HG03565 (cell line): ENCODE measurements around the gene FHOD3.
"Not testable (repeated sequence)": the region's sequence is repeated elsewhere in the genome, so short reads cannot be mapped to it uniquely, and the experiment has no call there.

Source experiments
- ATAC-seq: cut with Tn5 transposase; IDR thresholded peaks from one replicate; pipeline ENCODE4 v1.9.1; 2021; ENCODE audit warnings: mild to moderate bottlenecking, moderate library complexity; ENCODE audit not compliant: unreplicated experiment

Gene FHOD3

GRCh38 chr18:36761186-36761698 lies 463.7 kb downstream of the FHOD3 start:
- ATAC-seq = no peak

GRCh38 chr18:36762074-36762473 lies 464.6 kb downstream of the FHOD3 start:
- no peak for ATAC-seq

- ATAC-seq = not testable (repeated sequence)
Observed at GRCh38 chr18:36762965-36763364, 465.5 kb downstream of the FHOD3 start.

- no peak for ATAC-seq
Observed at GRCh38 chr18:36766836-36767235, 469.3 kb downstream of the FHOD3 start.

GRCh38 chr18:36769172-36769571 lies 471.7 kb downstream of the FHOD3 start:
- ATAC-seq = no peak

GRCh38 chr18:36769611-36770314 lies 472.2 kb downstream of the FHOD3 start:
- ATAC-seq = no peak

GRCh38 chr18:36770315-36770946 lies 472.9 kb downstream of the FHOD3 start:
- no peak for ATAC-seq

GRCh38 chr18:36771245-36771644 lies 473.7 kb downstream of the FHOD3 start:
- ATAC-seq = no peak

- ATAC-seq = no peak
Observed at GRCh38 chr18:36772241-36772723, 474.8 kb downstream of the FHOD3 start.

- ATAC-seq = no peak
Observed at GRCh38 chr18:36775396-36775795, 477.9 kb downstream of the FHOD3 start.

GRCh38 chr18:36776650-36777049 lies 479.1 kb downstream of the FHOD3 start:
- ATAC-seq = no peak

- no peak for ATAC-seq
Observed at GRCh38 chr18:36777566-36777965, 480.1 kb downstream of the FHOD3 start.

- no peak for ATAC-seq
Observed at GRCh38 chr18:36780748-36781147, 483.2 kb downstream of the FHOD3 start.

GRCh38 chr18:36782710-36783109 lies 485.2 kb downstream of the FHOD3 start:
- no peak for ATAC-seq

GRCh38 chr18:36783792-36784191 lies 486.3 kb downstream of the FHOD3 start:
- no peak for ATAC-seq

GRCh38 chr18:36786686-36787085 lies 489.2 kb downstream of the FHOD3 start:
- no peak for ATAC-seq

- ATAC-seq = no peak
Observed at GRCh38 chr18:36792634-36793283, 495.2 kb downstream of the FHOD3 start.

GRCh38 chr18:36798738-36799473 lies 501.4 kb downstream of the FHOD3 start:
- ATAC-seq = no peak

- ATAC-seq = no peak
Observed at GRCh38 chr18:36805105-36805504, 507.6 kb downstream of the FHOD3 start.

- no peak for ATAC-seq
Observed at GRCh38 chr18:36808681-36809080, 511.2 kb downstream of the FHOD3 start.
